Stimulated activated CD4-positive, alpha-beta T cell treated with anti-CD3 and anti-CD28 coated beads, Interleukin-1b, Interleukin-23, amount 100 ng/mL, for 4 hours (primary cell): ENCODE results near the gene MAPK8IP1.

ENCODE experiments used
- DNase-seq, 2 donors: peaks; one replicate each; pipeline ENCODE4 v3.0.0-alpha.2; 2020; ENCODE audit warnings: low read depth in 2 of 2

Gene MAPK8IP1

DNA sequence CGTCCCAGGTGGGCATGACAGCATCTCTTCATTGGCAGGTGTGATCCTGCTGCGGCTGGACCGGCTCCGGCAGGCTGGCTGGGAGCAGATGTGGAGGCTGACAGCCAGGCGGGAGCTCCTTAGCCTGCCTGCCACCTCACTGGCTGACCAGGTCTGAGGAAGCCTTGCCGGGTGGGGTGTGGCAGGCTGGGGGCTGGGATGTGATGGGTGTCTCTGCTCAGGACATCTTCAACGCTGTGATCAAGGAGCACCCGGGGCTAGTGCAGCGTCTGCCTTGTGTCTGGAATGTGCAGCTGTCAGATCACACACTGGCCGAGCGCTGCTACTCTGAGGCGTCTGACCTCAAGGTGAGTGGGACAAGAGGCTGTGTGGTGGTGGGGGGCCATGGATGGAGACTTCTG is 40.5 kb downstream of the MAPK8IP1 start:
- DNase-seq, result no peak

DNA sequence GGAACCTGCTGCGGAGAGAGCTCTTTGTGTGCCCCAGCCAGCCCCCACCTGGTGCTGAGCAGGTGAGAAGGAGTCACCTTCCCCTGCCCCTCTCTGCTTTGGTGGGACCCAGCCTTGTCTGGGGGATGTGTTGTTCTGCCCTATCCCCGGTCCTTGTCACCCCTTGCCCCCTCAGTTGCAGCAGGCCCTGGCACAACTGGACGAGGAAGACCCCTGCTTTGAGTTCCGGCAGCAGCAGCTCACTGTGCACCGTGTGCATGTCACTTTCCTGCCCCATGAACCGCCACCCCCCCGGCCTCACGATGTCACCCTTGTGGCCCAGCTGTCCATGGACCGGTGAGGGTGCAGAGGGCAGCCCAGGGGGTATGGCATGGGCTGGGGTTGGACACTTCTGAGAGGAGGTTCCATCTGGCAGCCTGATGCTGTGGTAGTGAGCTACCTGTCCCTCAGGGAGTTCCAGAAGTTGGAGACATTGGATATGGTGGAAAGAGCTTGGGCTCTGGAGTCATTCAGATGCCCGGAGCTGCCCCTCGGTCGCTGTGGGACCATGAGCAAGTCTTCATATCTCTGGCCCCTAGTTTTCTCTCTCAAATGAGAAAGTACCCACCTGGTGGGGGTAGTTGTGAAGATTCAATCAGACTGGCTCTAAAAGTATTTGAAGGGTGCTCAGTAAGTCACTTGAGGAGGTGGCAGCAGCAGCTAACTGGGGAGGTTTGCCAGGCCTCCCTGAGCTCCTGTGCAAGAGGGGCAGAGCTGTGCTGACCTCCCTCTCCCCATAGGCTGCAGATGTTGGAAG is 41.3 kb downstream of the MAPK8IP1 start:
- DNase-seq, result no peak

DNA sequence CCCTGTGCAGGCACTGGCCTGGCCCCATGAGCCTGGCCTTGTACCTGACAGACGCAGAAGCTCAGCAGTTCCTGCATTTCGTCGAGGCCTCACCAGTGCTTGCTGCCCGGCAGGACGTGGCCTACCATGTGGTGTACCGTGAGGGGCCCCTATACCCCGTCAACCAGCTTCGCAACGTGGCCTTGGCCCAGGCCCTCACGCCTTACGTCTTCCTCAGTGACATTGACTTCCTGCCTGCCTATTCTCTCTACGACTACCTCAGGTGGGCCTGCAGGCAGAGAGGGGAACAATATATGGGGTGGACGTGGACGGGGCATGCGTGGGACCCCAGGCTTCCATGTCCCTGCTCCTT is 41.9 kb downstream of the MAPK8IP1 start:
- no peak for DNase-seq

DNA sequence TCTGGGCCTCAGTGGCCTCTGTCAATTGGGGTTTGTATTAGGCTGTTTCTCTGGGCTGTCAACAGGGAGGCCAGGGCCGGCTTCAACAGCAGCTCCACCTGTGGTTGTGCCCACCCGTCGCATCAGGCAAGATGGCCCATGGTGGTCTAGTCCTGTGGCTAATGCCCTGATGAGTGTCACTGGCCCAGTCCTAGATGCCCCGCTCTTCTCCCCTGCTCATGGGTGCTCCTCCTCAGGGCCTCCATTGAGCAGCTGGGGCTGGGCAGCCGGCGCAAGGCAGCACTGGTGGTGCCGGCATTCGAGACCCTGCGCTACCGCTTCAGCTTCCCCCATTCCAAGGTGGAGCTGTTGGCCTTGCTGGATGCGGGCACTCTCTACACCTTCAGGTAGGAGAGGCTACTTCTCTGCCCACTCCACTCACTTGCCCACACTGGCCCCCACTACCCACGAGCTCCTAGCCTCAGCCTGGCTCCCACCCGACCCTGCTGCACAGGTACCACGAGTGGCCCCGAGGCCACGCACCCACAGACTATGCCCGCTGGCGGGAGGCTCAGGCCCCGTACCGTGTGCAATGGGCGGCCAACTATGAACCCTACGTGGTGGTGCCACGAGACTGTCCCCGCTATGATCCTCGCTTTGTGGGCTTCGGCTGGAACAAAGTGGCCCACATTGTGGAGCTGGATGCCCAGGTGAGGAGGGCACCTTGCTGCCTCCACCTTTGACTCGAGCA is 42.4 kb downstream of the MAPK8IP1 start:
- DNase-seq, result no peak

DNA sequence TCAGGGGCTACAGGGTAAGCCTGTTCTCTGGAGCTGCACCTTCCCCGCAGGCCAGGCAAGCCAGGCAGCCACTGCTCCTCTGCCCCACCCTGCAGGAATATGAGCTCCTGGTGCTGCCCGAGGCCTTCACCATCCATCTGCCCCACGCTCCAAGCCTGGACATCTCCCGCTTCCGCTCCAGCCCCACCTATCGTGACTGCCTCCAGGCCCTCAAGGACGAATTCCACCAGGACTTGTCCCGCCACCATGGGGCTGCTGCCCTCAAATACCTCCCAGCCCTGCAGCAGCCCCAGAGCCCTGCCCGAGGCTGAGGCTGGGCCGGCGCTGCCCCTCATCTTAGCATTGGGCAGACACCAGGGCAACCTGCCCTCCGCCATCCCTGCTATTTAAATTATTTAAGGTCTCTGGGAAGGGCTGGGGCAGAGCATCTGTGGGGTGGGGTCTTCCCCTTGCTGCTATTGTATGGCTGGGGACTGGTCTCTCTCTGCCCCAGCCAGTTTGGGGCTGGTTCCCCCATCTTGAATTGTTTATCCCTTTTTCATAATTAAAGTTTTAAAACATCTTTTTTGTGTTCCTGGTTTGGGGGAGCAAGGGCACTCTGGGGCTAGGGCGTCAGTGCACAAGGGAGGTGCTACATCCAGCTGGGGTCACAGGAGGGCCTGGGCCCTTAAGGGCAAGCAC is 43.2 kb downstream of the MAPK8IP1 start:
- no peak for DNase-seq

DNA sequence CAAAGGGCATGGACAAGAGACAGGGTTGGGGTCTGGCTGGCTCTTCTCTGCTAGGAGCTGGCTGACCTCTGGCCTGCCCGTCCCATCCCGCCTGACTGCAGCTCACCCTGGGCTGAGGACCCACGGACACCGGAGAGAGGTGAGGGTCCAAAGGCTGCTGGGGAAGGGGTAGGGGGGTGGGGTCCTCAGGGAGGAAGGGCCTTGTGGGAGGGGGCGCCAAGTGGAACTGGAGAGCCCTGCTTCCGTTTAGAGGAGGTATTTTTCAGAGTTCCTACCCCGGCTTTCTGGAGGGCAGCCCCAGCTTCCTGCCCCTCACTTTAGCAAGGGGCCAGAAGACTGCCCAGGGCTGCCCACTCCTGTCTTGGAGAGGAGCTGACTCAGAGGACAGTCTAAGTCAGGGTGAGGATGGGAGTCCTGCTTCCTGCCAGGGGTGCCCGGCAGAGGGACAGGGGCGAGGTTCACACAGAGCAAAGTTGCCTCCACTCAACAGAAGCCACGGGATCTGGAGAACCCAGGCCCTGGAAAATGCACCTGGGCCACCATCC is 44.1 kb downstream of the MAPK8IP1 start:
- DNase-seq, result no peak

DNA sequence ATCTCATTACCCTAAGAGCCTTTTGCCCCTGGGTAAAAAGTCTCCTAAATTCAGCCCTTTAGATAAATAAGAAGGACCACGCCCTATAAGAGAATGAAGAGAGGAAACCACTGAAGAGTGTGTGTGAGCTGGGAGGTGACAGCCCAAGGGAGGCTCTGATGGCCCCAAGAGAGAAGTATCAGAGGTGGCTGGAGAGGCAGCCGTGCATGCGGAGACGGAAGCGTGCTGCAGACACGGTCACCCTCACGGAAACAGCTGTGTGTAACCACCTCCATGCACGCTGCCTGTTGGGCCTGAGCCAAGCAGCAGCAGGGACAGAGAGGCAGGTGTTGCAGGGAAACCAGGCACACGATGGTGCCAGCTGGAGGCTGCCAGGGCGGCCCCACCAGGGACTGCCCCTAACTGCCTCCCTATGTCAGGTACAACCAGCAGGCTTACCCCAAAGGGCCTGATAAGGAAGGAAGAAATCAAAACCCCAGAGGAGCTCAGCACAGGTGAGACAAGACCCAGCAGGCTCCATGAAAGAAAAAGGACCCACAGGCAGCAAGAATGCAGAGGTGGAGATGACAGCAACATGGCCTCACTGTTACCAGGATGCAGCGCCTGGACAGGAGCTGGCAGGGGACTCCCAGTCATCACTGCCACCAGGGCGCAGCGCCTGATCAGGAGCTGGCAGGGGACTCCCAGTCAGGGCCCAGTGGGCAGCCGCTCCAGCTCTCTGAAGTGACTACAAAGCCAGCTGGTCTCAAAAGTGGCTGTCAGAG is 44.8 kb downstream of the MAPK8IP1 start:
- no peak for DNase-seq

DNA sequence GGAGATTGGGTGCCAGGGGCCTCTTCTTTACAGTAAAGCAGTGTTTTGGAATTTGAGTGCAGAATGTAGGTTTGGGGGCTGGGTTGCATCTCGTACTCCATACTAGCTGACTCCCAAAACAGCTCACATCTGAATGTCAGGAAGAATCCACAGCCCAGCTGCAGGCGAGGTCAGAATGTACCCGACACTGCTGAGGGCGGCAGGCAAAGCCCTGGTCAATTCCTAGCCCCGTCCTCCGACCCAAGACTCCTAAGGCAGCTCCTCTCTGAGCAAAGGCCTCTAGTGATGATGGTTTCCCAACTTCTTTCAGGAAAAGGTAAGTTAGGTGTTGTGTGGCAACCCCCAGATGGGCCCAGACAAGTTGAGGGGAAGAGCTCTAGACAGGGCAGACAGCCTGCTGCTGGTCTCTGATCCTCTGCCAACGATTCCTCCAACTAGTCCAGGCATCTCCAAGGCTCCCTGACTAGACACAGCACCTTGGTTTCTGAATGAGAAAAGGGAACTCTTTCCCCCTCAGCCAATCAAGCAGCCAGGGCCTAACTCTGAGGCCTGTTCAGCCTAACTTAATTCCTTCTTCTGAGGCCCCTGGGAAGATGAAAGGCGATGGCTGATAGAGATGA is 45.6 kb downstream of the MAPK8IP1 start:
- DNase-seq, result no peak

DNA sequence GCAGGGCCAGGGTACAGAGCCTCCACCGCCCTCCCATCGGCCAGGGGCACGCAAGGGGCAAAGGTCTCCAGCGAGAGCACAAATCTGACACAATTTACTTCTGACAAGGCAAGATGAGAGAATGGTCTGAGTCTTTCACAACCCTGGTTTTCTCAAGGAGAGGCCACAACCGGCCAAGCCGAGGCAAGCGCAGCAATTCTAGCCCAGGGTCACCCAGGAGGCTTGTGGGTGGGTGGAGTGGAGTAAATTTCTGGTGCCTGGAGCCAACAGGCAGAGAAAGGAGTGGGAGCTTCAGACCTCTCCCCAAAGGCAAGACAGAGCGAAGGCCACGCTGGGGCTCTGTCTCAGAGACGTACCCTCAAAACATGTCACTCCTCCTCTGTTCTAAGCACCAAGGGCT is 46.3 kb downstream of the MAPK8IP1 start:
- DNase-seq, result no peak

DNA sequence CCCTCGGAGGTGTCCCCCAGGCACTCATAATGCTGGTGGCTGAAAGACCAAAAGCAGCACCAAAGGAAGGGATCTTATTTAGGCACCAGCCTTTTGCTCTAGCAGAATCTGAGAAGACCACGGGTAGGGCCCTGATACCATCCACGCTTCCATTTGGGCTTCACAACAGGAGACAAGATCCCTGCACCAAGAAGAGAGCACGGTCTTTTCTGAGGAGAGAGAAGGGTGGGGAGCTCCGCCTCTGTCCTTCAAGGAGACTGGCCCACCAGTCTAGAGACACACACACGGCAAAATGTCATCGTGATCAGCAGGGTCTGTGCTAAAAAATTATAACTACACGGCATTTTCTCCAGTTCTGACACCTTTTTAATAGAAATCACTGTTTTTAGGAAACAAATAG is 46.8 kb downstream of the MAPK8IP1 start:
- no peak for DNase-seq

DNA sequence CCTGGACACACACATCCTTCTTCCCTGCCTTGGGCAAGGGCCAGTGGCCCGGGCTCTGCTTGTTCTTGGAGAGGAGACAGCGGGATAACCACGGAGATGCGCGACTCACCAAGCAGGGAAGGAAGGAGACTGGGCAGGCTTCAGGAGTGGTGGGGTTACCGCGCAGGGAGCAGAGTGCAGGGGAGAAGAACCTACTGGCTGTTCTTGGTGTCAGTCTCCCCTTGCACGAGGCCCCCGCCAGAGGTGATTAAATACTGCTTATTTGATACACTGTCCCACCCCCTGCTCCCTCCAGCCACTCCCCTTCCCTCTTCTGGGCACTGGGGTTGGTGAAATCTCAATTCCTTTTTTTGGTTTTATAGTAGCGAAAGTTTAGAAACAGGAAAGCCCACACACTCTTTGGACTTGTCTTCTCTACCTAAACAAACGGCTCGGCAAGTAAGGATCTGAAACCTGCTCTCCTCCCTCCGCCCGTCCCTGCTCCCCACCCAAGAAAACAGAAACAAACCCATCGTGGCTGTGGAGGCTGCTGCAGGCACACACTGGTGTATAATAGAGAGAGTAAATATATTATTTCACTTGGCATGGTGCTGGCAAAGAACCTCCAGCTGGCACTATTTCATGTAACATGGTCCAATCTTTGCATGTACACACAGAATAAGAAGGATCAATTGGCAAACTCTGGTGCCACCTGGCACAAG is 47.8 kb downstream of the MAPK8IP1 start:
- no peak for DNase-seq

DNA sequence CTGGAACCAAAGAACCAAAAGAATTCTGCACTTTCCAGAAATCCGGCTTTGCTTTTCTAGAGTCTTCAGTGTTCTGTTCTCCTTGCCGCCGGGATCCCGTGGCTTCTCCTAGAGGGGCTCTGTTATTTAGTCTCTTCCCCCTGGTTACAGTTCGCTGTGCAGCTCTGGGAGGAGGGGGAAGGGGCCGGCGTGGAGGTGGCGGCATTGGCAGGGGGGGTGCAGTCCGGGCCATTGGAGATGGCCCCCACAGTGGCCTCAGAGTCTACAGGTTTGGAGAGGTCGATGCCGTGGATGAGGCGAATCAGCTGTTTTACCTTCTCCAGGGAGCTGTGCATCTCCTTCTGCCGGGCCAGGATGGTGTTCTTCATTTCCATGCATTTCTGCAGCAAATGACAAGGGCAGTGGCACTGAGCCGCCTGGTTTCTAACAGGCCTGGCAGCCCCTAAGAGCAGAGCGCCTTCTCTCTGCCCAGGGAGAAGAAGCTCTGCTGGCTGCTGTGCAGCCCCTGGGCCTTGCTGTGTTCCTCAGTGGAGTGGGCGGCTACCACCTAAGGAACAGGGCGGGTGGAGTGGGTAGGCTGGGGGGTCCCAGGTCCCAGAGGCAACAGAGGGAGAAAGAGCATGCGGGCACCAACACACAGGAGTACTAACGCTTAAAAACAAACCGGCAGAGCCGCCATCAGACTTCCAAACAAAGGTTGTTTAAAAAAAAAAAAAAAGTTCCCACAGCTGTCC is 48.6 kb downstream of the MAPK8IP1 start:
- DNase-seq, result no peak

DNA sequence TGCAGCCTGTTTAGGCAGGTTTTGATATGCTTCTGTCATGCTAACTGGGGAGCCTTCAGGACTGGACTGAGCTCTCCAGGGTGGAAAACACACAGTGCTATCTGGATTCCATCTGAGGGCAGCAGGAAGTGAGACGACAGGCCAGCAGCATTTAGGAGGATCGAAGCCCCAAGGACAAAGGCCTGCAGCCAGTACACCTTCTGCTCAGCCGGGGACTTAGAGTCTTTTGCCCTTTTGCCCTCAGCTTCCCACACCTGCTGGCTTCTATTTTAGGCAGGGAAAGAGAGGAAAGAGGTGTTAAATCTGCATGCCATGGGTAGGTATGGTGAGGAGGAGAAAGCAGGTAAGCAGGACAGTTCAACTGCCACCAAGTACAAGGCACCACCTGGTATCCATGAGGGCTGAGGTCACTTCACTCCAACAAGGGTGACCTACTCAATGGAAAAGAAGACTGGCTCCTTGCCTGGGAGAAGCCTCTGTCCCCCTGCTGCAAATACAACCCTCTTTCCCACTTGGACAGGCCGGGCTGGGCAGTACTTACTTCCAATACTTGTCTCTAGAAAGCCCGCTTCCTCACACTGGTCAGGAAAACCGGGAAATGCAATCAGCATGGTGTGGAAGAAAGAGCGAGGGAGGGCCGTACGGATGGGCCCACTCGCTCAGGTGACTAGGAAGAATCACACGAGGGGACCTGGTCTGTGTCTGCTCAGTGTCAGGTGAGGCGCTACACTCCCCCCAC is 49.3 kb downstream of the MAPK8IP1 start:
- no peak for DNase-seq

DNA sequence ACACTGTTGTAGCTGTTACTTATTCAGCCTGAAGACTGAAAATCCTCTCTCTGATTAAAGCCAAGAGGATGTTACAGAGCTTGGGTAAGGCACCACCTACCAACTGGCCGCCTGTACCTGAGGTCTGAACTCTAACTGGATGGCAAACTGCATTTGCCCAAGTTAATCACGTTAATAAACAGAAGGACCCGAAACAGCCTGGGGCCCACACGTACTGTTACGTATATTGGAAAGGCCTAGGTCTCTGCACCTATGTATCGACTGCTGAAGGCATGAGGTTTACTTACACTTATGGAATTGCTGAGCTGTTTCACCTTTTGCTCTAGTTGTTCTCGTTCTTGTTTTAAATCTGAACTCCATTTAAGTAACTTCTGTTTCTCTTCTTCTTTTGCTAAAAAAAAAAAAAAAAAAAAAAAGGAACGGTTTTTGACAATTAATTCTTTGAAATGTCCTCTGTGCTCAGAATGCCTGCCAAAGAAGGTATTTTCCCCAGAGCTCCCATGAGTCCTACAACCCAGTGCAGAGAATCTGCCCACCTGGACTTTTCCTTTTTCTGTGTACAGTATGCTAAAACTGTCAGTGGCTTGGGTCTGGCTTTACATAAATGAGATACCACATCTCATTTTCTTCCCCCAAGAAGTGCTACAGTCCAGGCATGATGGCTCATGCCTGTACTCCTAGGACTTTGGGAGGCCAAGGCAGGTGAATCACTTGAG is 50.1 kb downstream of the MAPK8IP1 start:
- no peak for DNase-seq

DNA sequence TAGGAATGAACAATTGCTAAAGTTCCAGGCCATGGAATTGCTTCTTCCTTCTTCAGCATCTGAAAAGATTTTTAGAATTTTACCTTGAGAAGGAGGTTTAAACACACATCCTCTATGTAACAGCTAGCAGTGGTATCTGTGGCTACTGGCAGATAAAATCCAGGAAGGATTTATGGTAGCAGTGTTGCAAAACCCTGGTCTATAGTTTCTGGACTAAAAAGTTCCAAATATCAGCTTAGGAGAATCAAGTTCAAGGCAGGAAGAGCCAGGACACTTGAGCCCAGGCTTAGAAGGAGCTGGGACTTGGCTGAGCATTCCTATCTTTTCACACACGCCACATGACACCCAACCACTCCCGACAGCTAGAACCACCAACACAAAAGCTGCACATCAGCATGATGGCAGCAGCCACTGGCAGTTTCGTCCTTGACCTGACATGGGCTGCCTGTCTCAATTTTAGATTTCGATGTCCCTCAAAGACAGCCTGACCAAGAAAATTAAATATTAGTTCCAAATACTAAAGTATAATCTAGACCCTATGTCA is 51.1 kb downstream of the MAPK8IP1 start:
- DNase-seq, result no peak

DNA sequence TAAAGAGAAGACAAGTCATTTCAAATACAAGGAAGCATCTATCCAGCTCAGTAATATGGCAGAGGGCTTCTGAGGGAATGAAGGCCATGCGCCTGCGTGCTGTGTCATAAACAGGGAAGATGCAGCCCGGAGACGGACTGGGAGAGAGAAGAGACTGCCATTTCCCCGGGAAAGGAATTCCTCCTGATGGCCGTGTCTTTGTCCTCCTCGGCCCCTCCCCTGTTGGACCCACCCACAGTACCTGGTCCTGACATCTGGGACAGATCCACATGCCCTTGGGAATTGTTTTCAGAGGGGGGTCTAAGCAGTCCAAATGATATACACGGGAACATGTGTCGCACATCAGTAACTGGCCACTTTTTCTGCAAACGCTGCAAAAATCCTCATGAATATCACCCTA is 52.5 kb downstream of the MAPK8IP1 start:
- DNase-seq, result no peak

DNA sequence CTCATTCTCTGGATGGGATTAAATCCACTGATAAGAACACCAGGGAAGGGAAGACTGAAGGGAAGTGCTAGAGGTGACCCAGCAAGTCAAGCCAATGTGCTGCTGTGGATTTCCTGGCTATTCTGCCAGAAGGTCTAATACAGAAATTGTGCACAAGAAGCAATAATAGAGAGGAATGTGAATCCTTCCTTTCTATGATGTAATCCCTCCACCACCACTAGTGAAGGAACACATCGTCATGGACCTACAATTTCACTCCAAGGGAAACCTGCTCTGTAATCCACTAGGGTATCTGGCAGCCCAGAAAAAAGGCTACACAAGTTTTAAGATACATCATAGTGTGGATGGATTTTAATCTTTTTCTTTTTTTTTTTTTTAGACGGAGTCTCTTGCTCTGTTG is 54.4 kb downstream of the MAPK8IP1 start:
- DNase-seq, result no peak

DNA sequence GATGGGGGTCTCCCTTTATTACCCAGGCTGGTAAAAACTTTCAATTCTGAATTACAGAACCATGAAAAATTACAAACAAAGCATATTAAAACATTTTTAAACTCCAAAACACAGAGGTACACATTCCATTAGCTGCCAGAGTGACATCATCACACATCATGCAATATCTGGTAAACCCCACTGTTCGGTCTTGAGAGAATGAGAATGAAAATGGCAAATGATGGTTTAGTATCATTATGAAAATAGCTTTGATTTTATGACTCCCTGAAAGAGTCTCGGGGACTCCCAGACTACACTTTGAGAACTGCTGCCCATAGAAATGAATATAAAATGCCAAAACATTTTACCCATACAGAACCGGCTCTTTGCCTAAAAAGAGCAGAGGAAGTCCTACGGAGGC is 55.8 kb downstream of the MAPK8IP1 start:
- no peak for DNase-seq
